HG03103 (cell line): ENCODE measurements around the gene MRGPRE.

Experiments
- ATAC-seq: cut with Tn5 transposase; IDR thresholded peaks from one replicate; pipeline ENCODE4 v1.9.1; 2021; ENCODE audit warnings: low read depth; ENCODE audit not compliant: unreplicated experiment

MRGPRE gene

GRCh38 chr11:3198815-3199214 is 33.4 kb downstream of the MRGPRE start:
- ATAC-seq: no peak

GRCh38 chr11:3197878-3198528 is 34.2 kb downstream of the MRGPRE start:
- no peak for ATAC-seq

GRCh38 chr11:3197044-3197695 is 35.0 kb downstream of the MRGPRE start:
- no peak for ATAC-seq

- no peak for ATAC-seq
These were observed 35.8 kb downstream of the MRGPRE start for GRCh38 chr11:3196161-3197043.

GRCh38 chr11:3195251-3196160 is 36.7 kb downstream of the MRGPRE start:
- ATAC-seq: no peak

- no peak for ATAC-seq
These were observed 38.0 kb downstream of the MRGPRE start for GRCh38 chr11:3194016-3194816.

GRCh38 chr11:3193373-3194015 is 38.7 kb downstream of the MRGPRE start:
- no peak for ATAC-seq

- ATAC-seq: no peak
These were observed 39.5 kb downstream of the MRGPRE start for GRCh38 chr11:3192511-3193372.

- ATAC-seq: no peak
These were observed 40.5 kb downstream of the MRGPRE start for GRCh38 chr11:3191586-3192324.

- no peak for ATAC-seq
These were observed 41.6 kb downstream of the MRGPRE start for GRCh38 chr11:3190600-3190999.

- ATAC-seq: no peak
These were observed 42.2 kb downstream of the MRGPRE start for GRCh38 chr11:3189886-3190583.

GRCh38 chr11:3189196-3189843 is 42.9 kb downstream of the MRGPRE start:
- ATAC-seq: no peak

GRCh38 chr11:3188496-3189195 is 43.6 kb downstream of the MRGPRE start:
- no peak for ATAC-seq

- no peak for ATAC-seq
These were observed 45.9 kb downstream of the MRGPRE start for GRCh38 chr11:3186166-3186953.

- ATAC-seq: no peak
These were observed 47.4 kb downstream of the MRGPRE start for GRCh38 chr11:3184732-3185347.
